ENCODE data around the gene TTLL10. TPM values are rescaled to one million over a fixed set of nuclear protein-coding genes. Genes with fewer than 3 reads are reported as not detected.
"Not testable (repeated sequence)": the region's sequence is repeated elsewhere in the genome, so short reads cannot be mapped to it uniquely, and the experiment has no call there.

The TTLL10 gene
- total RNA-seq, 1 donor from 2014 or later, result not detected

GRCh38 chr1:1194723-1195122, 21.0 kb downstream of the TTLL10 start:
- no peak overlapping the region for H3K4me3 ChIP-seq (ENCODE audit: insufficient read depth, low read depth, low read length)
- no peak overlapping the region for H2AFZ ChIP-seq (ENCODE audit: low read depth, low read length)
- H3K27ac ChIP-seq (ENCODE audit: low read depth, low read length), result no peak overlapping the region
- H3K9me3 Mint-ChIP-seq (ENCODE audit: unreplicated experiment), result peaks cover 17% of the 10 kb centered on the region
- H3K4me3 Mint-ChIP-seq (ENCODE audit: unreplicated experiment), result no peak overlapping the region
- H3K4me2 ChIP-seq (ENCODE audit: low read length), result no peak overlapping the region
- DNase-seq (ENCODE audit: low read depth) (no peak), FAIRE-seq (no peak)
- H3K9ac ChIP-seq (ENCODE audit: low read length), result no peak overlapping the region
- no peaks in the 10 kb centered on the region for H3K36me3 ChIP-seq (ENCODE audit: insufficient read depth, low read length)
- H3K4me1 ChIP-seq (ENCODE audit: insufficient read depth, low read length), result no peaks in the 10 kb centered on the region
- H3K36me3 Mint-ChIP-seq (ENCODE audit: low read depth, unreplicated experiment), result peaks cover 3% of the 10 kb centered on the region
- H3K27ac Mint-ChIP-seq (ENCODE audit: unreplicated experiment), result no peak overlapping the region
- H3K9me3 ChIP-seq (ENCODE audit: insufficient read depth, low read depth, low read length), result no peaks in the 10 kb centered on the region
- H3K27me3 Mint-ChIP-seq (ENCODE audit: low read depth, unreplicated experiment), result peaks cover 29% of the 10 kb centered on the region
- no peaks in the 10 kb centered on the region for H4K20me1 ChIP-seq (ENCODE audit: insufficient read depth, low read length)
- H3K79me2 ChIP-seq (ENCODE audit: insufficient read depth, low read length), result no peaks in the 10 kb centered on the region
- TF ChIP-seq, protein P1, sequence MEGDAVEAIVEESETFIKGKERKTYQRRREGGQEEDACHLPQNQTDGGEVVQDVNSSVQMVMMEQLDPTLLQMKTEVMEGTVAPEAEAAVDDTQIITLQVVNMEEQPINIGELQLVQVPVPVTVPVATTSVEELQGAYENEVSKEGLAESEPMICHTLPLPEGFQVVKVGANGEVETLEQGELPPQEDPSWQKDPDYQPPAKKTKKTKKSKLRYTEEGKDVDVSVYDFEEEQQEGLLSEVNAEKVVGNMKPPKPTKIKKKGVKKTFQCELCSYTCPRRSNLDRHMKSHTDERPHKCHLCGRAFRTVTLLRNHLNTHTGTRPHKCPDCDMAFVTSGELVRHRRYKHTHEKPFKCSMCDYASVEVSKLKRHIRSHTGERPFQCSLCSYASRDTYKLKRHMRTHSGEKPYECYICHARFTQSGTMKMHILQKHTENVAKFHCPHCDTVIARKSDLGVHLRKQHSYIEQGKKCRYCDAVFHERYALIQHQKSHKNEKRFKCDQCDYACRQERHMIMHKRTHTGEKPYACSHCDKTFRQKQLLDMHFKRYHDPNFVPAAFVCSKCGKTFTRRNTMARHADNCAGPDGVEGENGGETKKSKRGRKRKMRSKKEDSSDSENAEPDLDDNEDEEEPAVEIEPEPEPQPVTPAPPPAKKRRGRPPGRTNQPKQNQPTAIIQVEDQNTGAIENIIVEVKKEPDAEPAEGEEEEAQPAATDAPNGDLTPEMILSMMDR (IDR thresholded peaks at IDR 0.05; ENCODE audit: insufficient read depth, low read depth, low read length), result no peak
- no peak for TF ChIP-seq EZH2 (IDR thresholded peaks at IDR 0.05; ENCODE audit: insufficient read depth, low read length)
- H3K27me3 ChIP-seq (ENCODE audit: insufficient read depth, low read length), result peaks cover 6% of the 10 kb centered on the region
- H3K4me1 Mint-ChIP-seq (ENCODE audit: low read depth, unreplicated experiment), result no peaks in the 10 kb centered on the region

GRCh38 chr1:1195726-1196125, 22.0 kb downstream of the TTLL10 start:
- FAIRE-seq; H3K4me1 Mint-ChIP-seq (ENCODE audit: low read depth, unreplicated experiment); H2AFZ ChIP-seq (ENCODE audit: low read depth, low read length); H3K9me3 ChIP-seq (ENCODE audit: insufficient read depth, low read depth, low read length); H3K27me3 ChIP-seq (ENCODE audit: insufficient read depth, low read length); H3K36me3 ChIP-seq (ENCODE audit: insufficient read depth, low read length); H3K4me3 Mint-ChIP-seq (ENCODE audit: unreplicated experiment); H3K27ac Mint-ChIP-seq (ENCODE audit: unreplicated experiment); H3K79me2 ChIP-seq (ENCODE audit: insufficient read depth, low read length); H3K4me2 ChIP-seq (ENCODE audit: low read length); H3K27ac ChIP-seq (ENCODE audit: low read depth, low read length); H3K9ac ChIP-seq (ENCODE audit: low read length); H3K36me3 Mint-ChIP-seq (ENCODE audit: low read depth, unreplicated experiment); DNase-seq (ENCODE audit: low read depth); H3K4me3 ChIP-seq (ENCODE audit: insufficient read depth, low read depth, low read length); H3K4me1 ChIP-seq (ENCODE audit: insufficient read depth, low read length); H4K20me1 ChIP-seq (ENCODE audit: insufficient read depth, low read length): not testable (repeated sequence)
- H3K27me3 Mint-ChIP-seq (ENCODE audit: low read depth, unreplicated experiment), result peaks cover 26% of the 10 kb centered on the region
- peaks cover 17% of the 10 kb centered on the region for H3K9me3 Mint-ChIP-seq (ENCODE audit: unreplicated experiment)

DNA sequence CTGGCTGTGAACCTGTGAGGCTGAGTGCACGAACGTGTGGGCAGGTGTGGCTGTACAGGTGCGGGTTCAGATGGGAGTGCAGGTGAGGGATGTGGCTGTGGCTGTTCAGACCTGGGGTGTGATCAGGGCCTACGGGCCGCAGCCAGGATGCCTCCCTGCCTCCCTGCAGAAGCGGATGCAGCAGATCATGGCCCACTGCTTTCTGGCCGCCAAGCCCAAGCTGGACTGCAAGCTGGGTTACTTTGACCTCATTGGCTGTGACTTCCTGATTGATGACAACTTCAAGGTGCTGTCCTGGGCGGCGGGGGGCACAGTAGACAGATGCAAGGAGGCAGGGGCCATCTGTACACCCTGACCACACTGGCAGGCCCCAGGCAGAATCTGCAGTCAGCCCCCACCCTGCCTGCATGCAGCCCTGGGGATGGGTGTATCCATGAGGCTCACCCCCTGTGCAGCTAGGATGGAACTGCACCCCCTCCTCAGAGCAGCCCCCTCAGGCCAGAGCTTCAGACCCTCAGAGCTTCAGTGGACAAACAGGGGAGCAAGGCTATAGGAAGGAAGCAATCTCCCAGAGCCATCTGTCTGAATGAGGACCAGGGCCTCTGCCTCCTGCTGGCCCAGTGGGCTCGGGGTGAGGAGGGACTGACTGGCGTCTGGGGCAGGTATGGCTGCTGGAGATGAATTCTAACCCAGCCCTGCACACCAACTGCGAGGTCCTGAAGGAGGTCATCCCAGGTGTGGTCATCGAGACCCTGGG, 22.9 kb downstream of the TTLL10 start:
- Histone ChIP-seq H3K27me3 (ENCODE audit: insufficient read depth, low read length) (peaks cover 5% of the 10 kb centered on the region), H3K36me3 (ENCODE audit: insufficient read depth, low read length) (no peaks in the 10 kb centered on the region), H3K27ac (ENCODE audit: low read depth, low read length) (no peak overlapping the region), H3K9me3 (ENCODE audit: insufficient read depth, low read depth, low read length) (no peaks in the 10 kb centered on the region), H3K9ac (ENCODE audit: low read length) (no peak overlapping the region), H3K4me2 (ENCODE audit: low read length) (no peak overlapping the region), H3K4me3 (ENCODE audit: insufficient read depth, low read depth, low read length) (no peak overlapping the region), H3K79me2 (ENCODE audit: insufficient read depth, low read length) (no peaks in the 10 kb centered on the region), H3K4me1 (ENCODE audit: insufficient read depth, low read length) (no peaks in the 10 kb centered on the region), H4K20me1 (ENCODE audit: insufficient read depth, low read length) (no peaks in the 10 kb centered on the region), H2AFZ (ENCODE audit: low read depth, low read length) (no peak overlapping the region)
- DNase-seq (ENCODE audit: low read depth) (no peak), FAIRE-seq (no peak)
- no peak overlapping the region for H3K27ac Mint-ChIP-seq (ENCODE audit: unreplicated experiment)
- H3K27me3 Mint-ChIP-seq (ENCODE audit: low read depth, unreplicated experiment), result peaks cover 25% of the 10 kb centered on the region
- no peak for TF ChIP-seq EZH2 (IDR thresholded peaks at IDR 0.05; ENCODE audit: insufficient read depth, low read length)
- TF ChIP-seq, protein P1 (IDR thresholded peaks at IDR 0.05; ENCODE audit: insufficient read depth, low read depth, low read length), result no peak
- peaks cover 17% of the 10 kb centered on the region for H3K9me3 Mint-ChIP-seq (ENCODE audit: unreplicated experiment)
- H3K36me3 Mint-ChIP-seq (ENCODE audit: low read depth, unreplicated experiment), result peaks cover 3% of the 10 kb centered on the region
- H3K4me1 Mint-ChIP-seq (ENCODE audit: low read depth, unreplicated experiment), result no peaks in the 10 kb centered on the region
- H3K4me3 Mint-ChIP-seq (ENCODE audit: unreplicated experiment), result no peak overlapping the region

All from astrocyte (in vitro differentiated cells and primary cell).